ENCODE data around the gene ANKAR. TPM values are rescaled to one million over a fixed set of nuclear protein-coding genes. Genes with fewer than 3 reads are reported as not detected.

The ANKAR gene
- total RNA-seq (2014; rRNA removed; shearing (Covaris generic)): 0.44 and 7.1 TPM in 2 replicates

DNA sequence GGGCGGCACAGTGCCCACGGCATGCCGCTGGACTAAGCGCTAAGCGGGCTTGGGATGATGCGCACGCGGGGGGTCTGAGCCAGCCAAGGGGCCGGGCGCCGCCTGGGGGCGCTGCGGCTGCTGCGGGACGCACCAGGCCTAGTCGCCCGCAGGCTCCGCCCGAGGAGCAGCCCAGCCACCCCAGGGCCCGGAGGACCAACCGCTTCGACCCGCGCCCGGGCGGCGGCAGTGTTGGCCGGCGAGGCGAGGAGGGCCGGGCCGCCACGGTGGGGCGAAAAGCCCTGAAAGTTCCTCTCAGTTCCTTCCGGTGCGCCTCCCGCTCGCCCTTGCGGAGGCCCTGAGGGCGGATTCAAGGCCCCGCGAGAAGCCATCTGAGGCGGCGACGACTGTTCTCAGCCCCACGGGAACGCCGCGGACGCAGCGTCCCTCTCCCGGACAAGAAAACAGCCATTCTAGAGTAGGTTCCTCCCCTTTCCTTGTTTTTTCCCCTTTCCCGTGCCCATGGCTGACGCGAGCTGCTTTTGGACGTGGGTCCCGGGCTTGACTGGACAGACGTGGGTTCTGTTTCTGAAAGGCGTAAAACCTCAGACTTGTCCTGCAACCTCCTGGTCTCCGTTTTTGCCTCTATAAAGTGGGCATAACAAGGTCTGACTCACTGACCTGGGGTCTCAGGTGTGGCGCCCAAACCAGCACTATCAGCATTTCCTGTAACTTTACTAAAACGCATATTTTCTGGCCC, at the start of gene ANKAR:
Gene ANKAR, plus strand, starts transcription at position 297 of the 739 bp plus-strand sequence. CDS start 1,821 bp downstream, outside the sequence.
- peak within 1 kb of the TSS; percentile 84 for H3K27ac ChIP-seq
- H3K4me3 ChIP-seq: peak within 1 kb of the TSS; percentile 47
- H3K27me3 ChIP-seq (replicated peaks): no peaks in the 10 kb centered on the region
- H3K4me1 ChIP-seq (replicated peaks): peaks cover 32% of the 10 kb centered on the region
- peaks cover 34% of the 10 kb centered on the region for H3K36me3 ChIP-seq
- H3K9me3 ChIP-seq (replicated peaks): no peaks in the 10 kb centered on the region
- peak; percentile 92 to 94 for DNase-seq (ENCODE audit: low read depth in 1 of 2, low spot score in 2 of 2)

GRCh38 chr2:189625636-189626035, 48.8 kb upstream of the ANKAR start:
- no peak overlapping the region for H3K27ac ChIP-seq
- H3K4me1 ChIP-seq (replicated peaks): peaks cover 5% of the 10 kb centered on the region; the same call in 1 of the 2 replicates
- no peaks in the 10 kb centered on the region for H3K9me3 ChIP-seq (replicated peaks)
- no peaks in the 10 kb centered on the region for H3K27me3 ChIP-seq (replicated peaks)
- no peaks in the 10 kb centered on the region for H3K36me3 ChIP-seq
- H3K4me3 ChIP-seq: no peak overlapping the region
- DNase-seq (ENCODE audit: low read depth in 1 of 2, low spot score in 2 of 2): no peak

DNA sequence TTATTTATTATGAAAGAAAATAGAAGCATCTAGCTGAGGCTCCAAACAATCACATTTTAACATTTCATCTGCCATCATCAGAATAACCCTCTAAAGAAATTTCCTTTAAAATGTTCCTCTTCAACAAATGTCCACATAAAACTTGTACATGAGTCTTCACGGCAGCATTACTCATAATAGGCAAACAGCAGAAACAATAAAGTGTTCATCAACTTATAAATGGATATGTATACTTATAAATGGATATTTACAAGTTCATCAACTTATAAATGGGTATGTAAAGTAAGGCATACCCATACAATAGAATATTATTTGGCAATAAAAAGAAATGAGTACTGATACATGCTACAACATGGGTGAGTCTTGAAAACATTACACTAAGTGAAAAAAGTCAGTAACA, 46.7 kb upstream of the ANKAR start:
- no peak for DNase-seq (ENCODE audit: low read depth in 1 of 2, low spot score in 2 of 2)
- Histone ChIP-seq H3K27ac (no peak overlapping the region), H3K9me3 (replicated peaks) (no peaks in the 10 kb centered on the region), H3K27me3 (replicated peaks) (no peaks in the 10 kb centered on the region), H3K36me3 (no peaks in the 10 kb centered on the region), H3K4me3 (no peak overlapping the region), H3K4me1 (replicated peaks) (peaks cover 5% of the 10 kb centered on the region; the same call in 1 of the 2 replicates)

DNA sequence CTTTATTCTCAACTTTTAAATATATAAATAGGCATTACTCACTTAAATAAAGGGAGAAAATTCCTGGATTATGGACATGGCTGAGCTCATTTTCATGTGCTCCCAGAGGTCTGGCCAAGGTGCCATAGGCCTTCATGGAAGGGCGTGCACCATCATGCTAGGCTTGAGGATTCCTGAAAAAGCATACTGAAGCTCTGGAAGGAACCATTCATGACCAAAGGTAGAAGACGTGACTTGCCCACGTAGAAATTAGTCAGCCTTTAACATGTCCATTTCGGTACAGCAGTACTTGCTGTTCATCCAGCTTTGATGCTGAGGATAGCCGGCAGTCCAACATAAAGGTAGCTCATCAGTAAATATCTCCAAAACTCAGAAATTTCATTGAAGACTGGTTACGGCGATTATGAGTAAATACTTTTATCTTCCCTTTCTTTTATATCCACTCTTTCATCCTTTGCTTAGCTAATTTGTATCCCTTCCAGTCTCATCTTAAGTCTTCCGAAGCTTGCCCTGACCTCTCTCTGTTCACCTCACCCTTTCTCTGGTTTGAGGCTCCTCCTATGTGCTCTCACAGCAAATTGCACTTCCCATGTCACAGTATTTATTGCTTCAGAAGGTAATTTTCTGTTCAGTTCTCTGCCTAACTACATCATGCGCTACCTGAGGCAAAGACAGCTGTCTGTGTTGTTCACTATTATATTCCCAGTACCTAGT, 45.5 kb upstream of the ANKAR start:
- Histone ChIP-seq H3K36me3 (no peaks in the 10 kb centered on the region), H3K27ac (no peak overlapping the region), H3K4me1 (replicated peaks) (peaks cover 5% of the 10 kb centered on the region; the same call in 1 of the 2 replicates), H3K9me3 (replicated peaks) (no peaks in the 10 kb centered on the region), H3K4me3 (no peak overlapping the region), H3K27me3 (replicated peaks) (no peaks in the 10 kb centered on the region)
- DNase-seq (ENCODE audit: low read depth in 1 of 2, low spot score in 2 of 2): no peak

DNA sequence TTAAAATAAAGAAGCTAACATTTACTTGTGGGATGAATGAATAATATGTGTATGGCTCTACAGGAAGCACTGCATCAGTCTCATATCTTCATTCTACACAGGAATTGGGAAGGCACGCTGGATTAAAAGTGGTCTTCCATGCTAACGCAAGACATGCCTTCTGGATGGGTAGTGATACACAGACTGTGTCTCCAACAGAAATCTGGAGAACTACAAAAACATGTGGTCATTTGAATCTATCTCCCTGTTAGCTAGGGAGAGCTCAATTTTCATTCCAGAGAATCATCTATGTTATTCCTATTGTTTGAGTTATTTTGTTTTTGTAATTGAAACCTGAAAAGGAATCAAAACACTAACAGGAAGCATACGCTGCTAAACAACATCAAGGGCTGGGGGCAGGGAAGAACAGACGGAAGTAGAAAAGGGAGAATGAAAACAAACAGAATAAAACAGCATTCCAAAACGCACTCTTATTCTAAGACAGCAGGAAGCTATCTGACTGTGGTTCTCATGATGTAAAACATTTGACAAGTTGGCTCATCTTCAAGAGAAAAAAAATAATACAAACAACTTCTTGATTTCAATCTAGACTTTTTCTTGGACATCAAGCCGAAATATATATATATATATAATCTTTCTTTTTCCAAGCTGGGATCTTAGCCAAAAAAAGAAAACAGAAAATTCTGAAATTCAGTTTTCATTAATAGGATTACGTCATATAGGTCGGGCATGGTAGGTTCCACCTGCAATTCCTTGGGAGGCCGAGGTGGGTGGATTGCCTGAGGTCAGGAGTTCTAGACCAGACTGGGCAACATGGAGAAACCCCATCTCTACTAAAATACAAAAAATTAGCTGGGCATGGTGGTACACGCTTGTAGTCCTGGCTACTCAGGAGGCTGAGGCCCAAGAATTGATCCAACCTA, 44.7 kb upstream of the ANKAR start:
- no peak overlapping the region for H3K27ac ChIP-seq
- no peak overlapping the region for H3K4me3 ChIP-seq
- H3K4me1 ChIP-seq (replicated peaks): peaks cover 5% of the 10 kb centered on the region; the same call in 1 of the 2 replicates
- H3K36me3 ChIP-seq: no peaks in the 10 kb centered on the region
- no peaks in the 10 kb centered on the region for H3K27me3 ChIP-seq (replicated peaks)
- no peaks in the 10 kb centered on the region for H3K9me3 ChIP-seq (replicated peaks)
- DNase-seq (ENCODE audit: low read depth in 1 of 2, low spot score in 2 of 2): peak in 1 of 2 experiments; percentile 36

DNA sequence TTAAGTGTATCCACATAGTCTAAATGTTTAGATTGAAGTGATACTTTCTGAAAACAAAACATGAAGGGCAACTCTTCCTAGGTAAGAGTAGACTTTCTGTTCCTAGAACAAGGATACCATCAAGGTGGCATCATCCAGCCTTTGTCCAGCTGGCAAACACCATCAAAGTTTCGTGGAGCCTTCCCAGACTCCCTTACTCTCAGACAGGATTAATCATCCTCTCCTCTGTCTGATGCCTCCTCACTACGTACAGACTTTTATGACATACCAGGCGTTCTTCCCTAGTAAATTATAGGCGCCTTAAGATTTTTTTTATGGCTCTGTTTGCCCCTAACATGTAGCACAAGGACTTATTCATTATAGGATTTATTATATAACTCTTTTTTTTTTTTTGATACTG, 42.6 kb upstream of the ANKAR start:
- Histone ChIP-seq H3K4me3 (no peak overlapping the region), H3K4me1 (replicated peaks) (peaks cover 5% of the 10 kb centered on the region; the same call in 1 of the 2 replicates), H3K9me3 (replicated peaks) (no peaks in the 10 kb centered on the region), H3K27me3 (replicated peaks) (no peaks in the 10 kb centered on the region), H3K36me3 (no peaks in the 10 kb centered on the region), H3K27ac (no peak overlapping the region)
- DNase-seq (ENCODE audit: low read depth in 1 of 2, low spot score in 2 of 2): no peak

GRCh38 chr2:189633392-189633811, 41.1 kb upstream of the ANKAR start:
- Histone ChIP-seq H3K4me1 (replicated peaks) (peaks cover 5% of the 10 kb centered on the region; the same call in 1 of the 2 replicates), H3K27me3 (replicated peaks) (no peaks in the 10 kb centered on the region), H3K9me3 (replicated peaks) (no peaks in the 10 kb centered on the region), H3K36me3 (no peaks in the 10 kb centered on the region), H3K27ac (no peak overlapping the region), H3K4me3 (no peak overlapping the region)
- DNase-seq (ENCODE audit: low read depth in 1 of 2, low spot score in 2 of 2): no peak

DNA sequence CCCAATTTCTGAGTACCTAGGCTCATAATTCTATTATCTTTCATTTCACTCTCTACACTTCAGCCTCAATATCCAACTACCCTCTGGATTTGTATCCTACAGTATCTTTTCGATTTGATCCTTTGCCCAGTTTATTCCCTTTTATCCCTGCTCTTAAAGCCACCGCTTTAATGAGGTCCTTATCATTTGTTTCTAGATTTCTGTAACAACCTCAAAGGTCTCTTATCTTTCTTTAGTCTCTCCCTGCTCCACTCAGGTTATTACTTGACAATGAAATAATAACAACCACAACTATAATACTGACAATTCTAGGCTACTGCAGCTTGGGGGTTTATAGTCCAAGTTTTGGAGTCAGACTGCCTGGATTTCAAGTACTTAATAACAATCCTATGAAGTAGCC, 39.1 kb upstream of the ANKAR start:
- no peaks in the 10 kb centered on the region for H3K4me1 ChIP-seq (replicated peaks)

DNA sequence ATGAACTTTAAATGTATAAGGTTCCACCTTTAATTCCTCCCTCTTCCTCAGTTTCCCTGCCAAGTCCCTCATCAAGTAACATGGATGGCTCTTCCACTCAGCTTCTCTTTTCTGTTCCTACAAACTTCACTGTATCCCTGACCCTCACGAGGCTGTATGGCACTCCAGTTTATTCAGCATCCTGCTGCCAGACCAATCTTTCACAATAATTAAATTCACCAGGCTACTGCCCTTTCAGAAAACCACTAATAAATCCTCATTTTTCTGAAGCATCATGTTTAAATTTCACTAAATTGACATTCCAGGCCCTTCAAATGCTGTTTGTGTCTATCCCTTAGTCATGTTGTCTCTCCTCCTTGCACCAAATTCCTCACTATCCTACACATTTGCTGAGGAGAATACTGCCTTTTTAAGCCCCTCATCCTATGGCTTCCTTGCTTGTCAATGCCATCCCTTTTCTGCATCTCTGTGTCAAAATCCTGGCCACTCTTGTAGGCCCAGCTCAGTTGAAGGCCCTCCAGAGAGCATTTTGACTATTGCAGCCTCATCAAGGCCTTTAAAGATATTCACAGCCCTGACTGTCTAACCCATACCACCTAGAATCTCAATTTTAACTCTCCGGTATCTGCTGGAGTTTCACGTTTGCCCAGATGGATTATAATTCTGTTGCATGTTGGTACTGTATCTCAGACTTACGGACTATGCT, 36.0 kb upstream of the ANKAR start:
- Histone ChIP-seq H3K27me3 (replicated peaks) (no peaks in the 10 kb centered on the region), H3K4me3 (no peak overlapping the region), H3K4me1 (replicated peaks) (peaks cover 11% of the 10 kb centered on the region), H3K27ac (no peak overlapping the region), H3K9me3 (replicated peaks) (no peaks in the 10 kb centered on the region), H3K36me3 (no peaks in the 10 kb centered on the region)
- no peak for DNase-seq (ENCODE audit: low read depth in 1 of 2, low spot score in 2 of 2)

More for the DNA sequence above, 39.1 kb upstream of the ANKAR start:
- Histone ChIP-seq H3K4me3 (no peak overlapping the region), H3K36me3 (no peaks in the 10 kb centered on the region), H3K27me3 (replicated peaks) (no peaks in the 10 kb centered on the region), H3K27ac (no peak overlapping the region), H3K9me3 (replicated peaks) (no peaks in the 10 kb centered on the region)
- DNase-seq (ENCODE audit: low read depth in 1 of 2, low spot score in 2 of 2): no peak

DNA sequence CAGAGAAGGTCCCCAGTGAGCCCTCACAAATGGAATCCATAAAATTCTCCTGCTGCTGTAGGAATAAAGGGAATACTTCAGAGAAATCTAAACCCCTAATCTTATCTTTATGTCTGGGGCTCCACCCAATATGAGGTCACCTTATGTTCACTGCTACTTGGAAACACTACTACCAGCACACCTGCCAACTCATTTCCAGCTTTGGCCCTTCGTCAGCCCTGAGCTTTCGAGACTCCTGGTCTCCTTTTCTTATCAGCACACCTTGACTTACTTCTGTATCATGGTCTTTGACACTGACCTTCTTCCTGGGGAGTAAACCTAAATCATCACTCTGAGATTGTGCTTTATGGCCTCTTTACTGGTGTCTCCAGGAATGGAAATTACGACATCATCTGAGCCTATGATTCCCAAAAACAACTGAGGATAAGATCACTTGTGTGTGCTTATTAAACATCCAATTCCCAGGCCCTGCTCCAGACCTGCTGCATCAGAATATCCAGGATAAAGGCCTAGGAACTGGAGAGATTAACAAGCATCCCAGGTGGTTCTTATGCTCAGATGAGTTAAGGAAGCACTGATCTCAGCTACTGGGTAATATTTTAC, 35.4 kb upstream of the ANKAR start:
- Histone ChIP-seq H3K27ac (no peak overlapping the region), H3K36me3 (no peaks in the 10 kb centered on the region), H3K4me1 (replicated peaks) (peaks cover 11% of the 10 kb centered on the region), H3K9me3 (replicated peaks) (no peaks in the 10 kb centered on the region), H3K4me3 (no peak overlapping the region), H3K27me3 (replicated peaks) (no peaks in the 10 kb centered on the region)
- no peak for DNase-seq (ENCODE audit: low read depth in 1 of 2, low spot score in 2 of 2)

- H3K27ac ChIP-seq: no peak overlapping the region
- no peaks in the 10 kb centered on the region for H3K36me3 ChIP-seq
- no peaks in the 10 kb centered on the region for H3K9me3 ChIP-seq (replicated peaks)
- H3K4me3 ChIP-seq: no peak overlapping the region
- no peaks in the 10 kb centered on the region for H3K27me3 ChIP-seq (replicated peaks)
- H3K4me1 ChIP-seq (replicated peaks): peaks cover 11% of the 10 kb centered on the region
- DNase-seq (ENCODE audit: low read depth in 1 of 2, low spot score in 2 of 2): no peak
Measured at GRCh38 chr2:189641002-189641401, 33.5 kb upstream of the ANKAR start.

- H3K4me3 ChIP-seq: no peak overlapping the region
- H3K9me3 ChIP-seq (replicated peaks): no peaks in the 10 kb centered on the region
- peak in 1 of 2 experiments; percentile 29 for DNase-seq (ENCODE audit: low read depth in 1 of 2, low spot score in 2 of 2)
- H3K4me1 ChIP-seq (replicated peaks): peaks cover 11% of the 10 kb centered on the region
- no peak overlapping the region for H3K27ac ChIP-seq
- H3K27me3 ChIP-seq (replicated peaks): no peaks in the 10 kb centered on the region
- no peaks in the 10 kb centered on the region for H3K36me3 ChIP-seq
Measured at GRCh38 chr2:189641590-189641989, 32.9 kb upstream of the ANKAR start.

Data from SJSA1 (cell line).